ENCODE data around the gene ANXA11.
A peak's percentile ranks its signal among the peaks of the same experiment; 100 is the strongest.

Gene ANXA11

GRCh38 chr10:80171248-80171660 is 34.1 kb downstream of the ANXA11 start:
- no peak overlapping the region for H3K4me3 ChIP-seq (ENCODE audit: low read depth in 1 of 2, low read length in 1 of 2)
- peaks cover 84% of the 10 kb centered on the region for H3K36me3 ChIP-seq
- peaks cover 29 to 41% of the 10 kb centered on the region in 2 experiments for H3K4me1 ChIP-seq (ENCODE audit: control insufficient read depth in 1 of 2, insufficient read depth in 1 of 2, low read depth in 1 of 2, low read length in 1 of 2)
- TF ChIP-seq, protein P1, sequence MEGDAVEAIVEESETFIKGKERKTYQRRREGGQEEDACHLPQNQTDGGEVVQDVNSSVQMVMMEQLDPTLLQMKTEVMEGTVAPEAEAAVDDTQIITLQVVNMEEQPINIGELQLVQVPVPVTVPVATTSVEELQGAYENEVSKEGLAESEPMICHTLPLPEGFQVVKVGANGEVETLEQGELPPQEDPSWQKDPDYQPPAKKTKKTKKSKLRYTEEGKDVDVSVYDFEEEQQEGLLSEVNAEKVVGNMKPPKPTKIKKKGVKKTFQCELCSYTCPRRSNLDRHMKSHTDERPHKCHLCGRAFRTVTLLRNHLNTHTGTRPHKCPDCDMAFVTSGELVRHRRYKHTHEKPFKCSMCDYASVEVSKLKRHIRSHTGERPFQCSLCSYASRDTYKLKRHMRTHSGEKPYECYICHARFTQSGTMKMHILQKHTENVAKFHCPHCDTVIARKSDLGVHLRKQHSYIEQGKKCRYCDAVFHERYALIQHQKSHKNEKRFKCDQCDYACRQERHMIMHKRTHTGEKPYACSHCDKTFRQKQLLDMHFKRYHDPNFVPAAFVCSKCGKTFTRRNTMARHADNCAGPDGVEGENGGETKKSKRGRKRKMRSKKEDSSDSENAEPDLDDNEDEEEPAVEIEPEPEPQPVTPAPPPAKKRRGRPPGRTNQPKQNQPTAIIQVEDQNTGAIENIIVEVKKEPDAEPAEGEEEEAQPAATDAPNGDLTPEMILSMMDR (IDR thresholded peaks at IDR 0.05): no peak
- peak overlapping the region; percentile 61 for H3K27ac ChIP-seq
- H3K9me3 ChIP-seq: no peaks in the 10 kb centered on the region
- no peaks in the 10 kb centered on the region for H3K27me3 ChIP-seq

DNA sequence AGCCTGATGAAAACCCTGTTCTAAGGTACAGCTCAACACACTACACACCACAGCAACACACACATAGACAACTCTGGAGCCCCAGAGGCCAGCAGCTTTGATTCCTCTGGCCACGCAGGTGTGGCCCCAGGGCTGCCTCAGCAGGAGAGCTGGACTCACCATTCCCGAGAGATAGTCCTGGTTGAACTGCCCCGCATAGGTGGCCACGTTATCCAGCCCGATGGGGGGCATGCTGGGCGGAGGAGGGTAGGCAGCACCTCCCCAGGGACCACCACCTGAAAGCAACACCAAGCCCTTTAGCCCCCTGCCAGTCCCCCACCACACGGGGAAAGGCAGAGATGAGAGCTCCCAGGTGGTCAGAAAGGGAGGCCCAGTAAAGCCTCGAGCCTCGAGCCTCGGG is 34.7 kb downstream of the ANXA11 start:
- Histone ChIP-seq H3K4me1 (ENCODE audit: control insufficient read depth in 1 of 2, insufficient read depth in 1 of 2, low read depth in 1 of 2, low read length in 1 of 2) (peaks cover 29 to 40% of the 10 kb centered on the region in 2 experiments), H3K4me3 (ENCODE audit: low read depth in 1 of 2, low read length in 1 of 2) (no peak overlapping the region), H3K36me3 (peaks cover 90% of the 10 kb centered on the region), H3K27ac (peak overlapping the region; percentile 61), H3K9me3 (no peaks in the 10 kb centered on the region), H3K27me3 (no peaks in the 10 kb centered on the region)
- TF ChIP-seq, protein P1 (IDR thresholded peaks at IDR 0.05): no peak

GRCh38 chr10:80170026-80170425 is 35.3 kb downstream of the ANXA11 start:
- no peaks in the 10 kb centered on the region for H3K9me3 ChIP-seq
- peak overlapping the region; percentile 61 for H3K27ac ChIP-seq
- H3K4me3 ChIP-seq (ENCODE audit: low read depth in 1 of 2, low read length in 1 of 2): no peak overlapping the region
- TF ChIP-seq, protein P1 (IDR thresholded peaks at IDR 0.05): no peak
- H3K27me3 ChIP-seq: no peaks in the 10 kb centered on the region
- H3K4me1 ChIP-seq (ENCODE audit: control insufficient read depth in 1 of 2, insufficient read depth in 1 of 2, low read depth in 1 of 2, low read length in 1 of 2): peaks cover 29 to 40% of the 10 kb centered on the region in 2 experiments
- H3K36me3 ChIP-seq: peaks cover 94% of the 10 kb centered on the region

DNA sequence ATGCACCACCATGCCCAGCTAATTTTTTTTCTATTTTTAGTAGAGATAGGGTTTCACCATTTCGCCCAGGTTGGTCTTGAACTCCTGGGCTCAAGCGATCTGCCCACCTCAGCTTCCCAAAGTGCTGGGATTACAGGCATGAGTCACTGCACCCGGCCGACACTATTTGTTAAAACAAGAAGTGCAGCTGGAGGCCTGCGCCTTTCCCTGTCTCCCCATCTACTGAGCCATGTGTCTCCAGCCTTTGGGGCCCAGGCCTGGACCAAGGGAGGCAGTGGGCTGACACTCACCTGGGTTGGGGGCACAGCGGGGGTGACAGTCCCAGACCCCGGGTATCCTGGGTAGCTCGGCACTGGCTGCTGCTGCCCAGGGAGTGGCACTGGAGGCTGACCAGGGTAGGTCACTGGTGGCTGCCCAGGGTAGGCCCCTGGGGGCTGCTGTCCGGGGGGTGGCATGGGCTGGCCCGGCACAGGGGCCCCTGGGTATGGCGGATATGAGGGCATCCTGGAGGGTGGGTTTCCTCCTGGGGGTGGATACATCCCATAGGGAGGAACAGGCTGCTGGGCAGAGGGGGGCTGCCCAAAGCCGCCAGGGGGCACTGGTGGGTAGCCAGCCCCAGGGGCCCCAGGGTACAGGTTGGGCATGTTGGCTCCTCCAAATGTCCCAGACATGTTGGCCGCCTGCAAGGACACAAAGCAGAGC is 36.5 kb downstream of the ANXA11 start:
- Histone ChIP-seq H3K4me3 (ENCODE audit: low read depth in 1 of 2, low read length in 1 of 2) (no peak overlapping the region), H3K4me1 (ENCODE audit: control insufficient read depth in 1 of 2, insufficient read depth in 1 of 2, low read depth in 1 of 2, low read length in 1 of 2) (peaks cover 27 to 38% of the 10 kb centered on the region in 2 experiments), H3K9me3 (no peaks in the 10 kb centered on the region), H3K36me3 (peaks cover 100% of the 10 kb centered on the region), H3K27ac (no peak overlapping the region), H3K27me3 (no peaks in the 10 kb centered on the region)
- TF ChIP-seq, protein P1 (IDR thresholded peaks at IDR 0.05): no peak

- Histone ChIP-seq H3K27me3 (no peaks in the 10 kb centered on the region), H3K9me3 (peaks cover 3% of the 10 kb centered on the region), H3K4me3 (ENCODE audit: low read depth in 1 of 2, low read length in 1 of 2) (no peak overlapping the region), H3K27ac (no peak overlapping the region), H3K36me3 (peaks cover 100% of the 10 kb centered on the region), H3K4me1 (ENCODE audit: control insufficient read depth in 1 of 2, insufficient read depth in 1 of 2, low read depth in 1 of 2, low read length in 1 of 2) (peaks cover 20 to 31% of the 10 kb centered on the region in 2 experiments)
- TF ChIP-seq, protein P1 (IDR thresholded peaks at IDR 0.05): no peak
Measured at GRCh38 chr10:80168162-80168511, 37.2 kb downstream of the ANXA11 start.
